ENCODE measurements around the gene DUS3L.

The DUS3L gene

DNA sequence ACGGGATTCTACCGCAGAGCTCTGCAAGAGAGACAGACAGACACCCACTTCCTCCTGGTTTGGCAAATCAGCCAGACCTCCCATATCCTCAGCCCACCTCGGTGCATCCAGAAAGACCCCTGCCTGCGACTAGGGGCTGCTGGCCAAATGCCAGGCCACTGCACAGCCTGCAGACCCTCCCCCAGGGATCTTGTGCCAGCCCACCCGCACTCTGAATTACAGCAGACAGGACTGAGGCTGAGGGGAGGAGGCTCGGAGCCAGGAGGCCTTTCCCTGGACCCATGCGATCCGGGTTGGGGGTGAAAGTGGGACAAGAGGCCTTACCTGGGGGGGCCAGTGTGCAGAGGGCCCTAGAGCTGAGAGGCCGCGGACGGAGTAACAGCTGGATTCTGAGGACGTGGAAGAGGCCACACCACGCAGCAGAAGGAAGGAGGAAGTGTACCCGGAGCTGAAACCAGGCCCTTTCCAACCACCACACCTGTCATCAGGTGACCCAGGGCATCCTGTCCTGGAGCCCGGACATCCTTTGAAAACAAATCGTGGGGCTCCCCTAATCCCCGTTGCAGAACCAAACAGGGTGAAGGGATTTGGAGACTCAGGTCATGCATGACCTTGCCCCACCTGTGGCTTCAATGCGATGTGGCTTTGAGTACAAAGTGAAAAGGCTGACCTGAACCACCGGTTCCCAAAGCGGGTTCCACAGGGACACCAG, 47.5 kb upstream of the DUS3L start (continued):
- TF ChIP-seq ZNF8 (CRISPR knock-in tag; IDR thresholded peaks at IDR 0.05) (no peak), RARB (CRISPR knock-in tag; IDR thresholded peaks at IDR 0.05) (no peak)
- TF ChIP-seq, protein P1, sequence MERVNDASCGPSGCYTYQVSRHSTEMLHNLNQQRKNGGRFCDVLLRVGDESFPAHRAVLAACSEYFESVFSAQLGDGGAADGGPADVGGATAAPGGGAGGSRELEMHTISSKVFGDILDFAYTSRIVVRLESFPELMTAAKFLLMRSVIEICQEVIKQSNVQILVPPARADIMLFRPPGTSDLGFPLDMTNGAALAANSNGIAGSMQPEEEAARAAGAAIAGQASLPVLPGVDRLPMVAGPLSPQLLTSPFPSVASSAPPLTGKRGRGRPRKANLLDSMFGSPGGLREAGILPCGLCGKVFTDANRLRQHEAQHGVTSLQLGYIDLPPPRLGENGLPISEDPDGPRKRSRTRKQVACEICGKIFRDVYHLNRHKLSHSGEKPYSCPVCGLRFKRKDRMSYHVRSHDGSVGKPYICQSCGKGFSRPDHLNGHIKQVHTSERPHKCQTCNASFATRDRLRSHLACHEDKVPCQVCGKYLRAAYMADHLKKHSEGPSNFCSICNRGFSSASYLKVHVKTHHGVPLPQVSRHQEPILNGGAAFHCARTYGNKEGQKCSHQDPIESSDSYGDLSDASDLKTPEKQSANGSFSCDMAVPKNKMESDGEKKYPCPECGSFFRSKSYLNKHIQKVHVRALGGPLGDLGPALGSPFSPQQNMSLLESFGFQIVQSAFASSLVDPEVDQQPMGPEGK (CRISPR knock-in tag; IDR thresholded peaks at IDR 0.05; ENCODE audit: borderline replicate concordance): no peak

DNA sequence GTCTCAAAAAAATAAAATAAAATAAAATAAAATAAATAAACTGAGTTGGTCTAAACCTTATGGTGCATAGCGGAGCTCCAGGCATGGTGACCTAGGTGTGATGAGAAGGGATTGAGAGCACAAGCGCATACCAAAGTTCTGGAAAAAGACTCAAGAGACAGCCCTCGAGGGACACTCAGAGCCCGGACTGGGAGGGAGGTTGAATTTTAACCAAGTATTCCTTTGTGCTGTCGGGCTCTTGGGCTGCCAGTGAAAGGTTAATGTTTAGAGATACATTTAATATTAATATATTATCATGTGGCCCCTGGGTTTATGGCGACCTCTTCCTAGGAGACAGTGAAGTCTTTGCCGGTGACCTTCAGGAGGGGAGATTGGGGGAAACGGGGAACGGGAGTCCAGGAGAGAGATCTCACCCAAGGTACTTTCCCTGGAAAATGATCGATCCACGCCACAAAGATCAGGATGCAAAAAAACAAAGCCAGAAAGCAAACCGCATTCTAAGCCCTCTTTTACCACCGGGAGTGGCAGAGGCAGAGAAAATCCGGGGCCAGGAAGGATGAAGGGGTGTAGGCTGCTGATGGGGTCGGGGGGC, 46.9 kb upstream of the DUS3L start:
- ATAC-seq: no peak
- TF ChIP-seq ESRRG (CRISPR knock-in tag; IDR thresholded peaks at IDR 0.05): no peak
- TF ChIP-seq, protein P2, sequence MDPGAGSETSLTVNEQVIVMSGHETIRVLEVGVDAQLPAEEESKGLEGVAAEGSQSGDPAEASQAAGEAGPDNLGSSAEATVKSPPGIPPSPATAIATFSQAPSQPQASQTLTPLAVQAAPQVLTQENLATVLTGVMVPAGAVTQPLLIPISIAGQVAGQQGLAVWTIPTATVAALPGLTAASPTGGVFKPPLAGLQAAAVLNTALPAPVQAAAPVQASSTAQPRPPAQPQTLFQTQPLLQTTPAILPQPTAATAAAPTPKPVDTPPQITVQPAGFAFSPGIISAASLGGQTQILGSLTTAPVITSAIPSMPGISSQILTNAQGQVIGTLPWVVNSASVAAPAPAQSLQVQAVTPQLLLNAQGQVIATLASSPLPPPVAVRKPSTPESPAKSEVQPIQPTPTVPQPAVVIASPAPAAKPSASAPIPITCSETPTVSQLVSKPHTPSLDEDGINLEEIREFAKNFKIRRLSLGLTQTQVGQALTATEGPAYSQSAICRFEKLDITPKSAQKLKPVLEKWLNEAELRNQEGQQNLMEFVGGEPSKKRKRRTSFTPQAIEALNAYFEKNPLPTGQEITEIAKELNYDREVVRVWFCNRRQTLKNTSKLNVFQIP (CRISPR knock-in tag; IDR thresholded peaks at IDR 0.05; ENCODE audit: borderline replicate concordance, low read depth): no peak
- TF ChIP-seq ZFP30 (CRISPR knock-in tag; IDR thresholded peaks at IDR 0.05): no peak
- TF ChIP-seq PPARA (CRISPR knock-in tag; IDR thresholded peaks at IDR 0.05; ENCODE audit: borderline replicate concordance): no peak
- no peak for TF ChIP-seq OSR1 (CRISPR knock-in tag; IDR thresholded peaks at IDR 0.05)
- no peak for TF ChIP-seq TOX (CRISPR knock-in tag; IDR thresholded peaks at IDR 0.05; ENCODE audit: borderline replicate concordance)
- TF ChIP-seq SNAI2 (CRISPR knock-in tag; IDR thresholded peaks at IDR 0.05): no peak
- TF ChIP-seq, protein P3, sequence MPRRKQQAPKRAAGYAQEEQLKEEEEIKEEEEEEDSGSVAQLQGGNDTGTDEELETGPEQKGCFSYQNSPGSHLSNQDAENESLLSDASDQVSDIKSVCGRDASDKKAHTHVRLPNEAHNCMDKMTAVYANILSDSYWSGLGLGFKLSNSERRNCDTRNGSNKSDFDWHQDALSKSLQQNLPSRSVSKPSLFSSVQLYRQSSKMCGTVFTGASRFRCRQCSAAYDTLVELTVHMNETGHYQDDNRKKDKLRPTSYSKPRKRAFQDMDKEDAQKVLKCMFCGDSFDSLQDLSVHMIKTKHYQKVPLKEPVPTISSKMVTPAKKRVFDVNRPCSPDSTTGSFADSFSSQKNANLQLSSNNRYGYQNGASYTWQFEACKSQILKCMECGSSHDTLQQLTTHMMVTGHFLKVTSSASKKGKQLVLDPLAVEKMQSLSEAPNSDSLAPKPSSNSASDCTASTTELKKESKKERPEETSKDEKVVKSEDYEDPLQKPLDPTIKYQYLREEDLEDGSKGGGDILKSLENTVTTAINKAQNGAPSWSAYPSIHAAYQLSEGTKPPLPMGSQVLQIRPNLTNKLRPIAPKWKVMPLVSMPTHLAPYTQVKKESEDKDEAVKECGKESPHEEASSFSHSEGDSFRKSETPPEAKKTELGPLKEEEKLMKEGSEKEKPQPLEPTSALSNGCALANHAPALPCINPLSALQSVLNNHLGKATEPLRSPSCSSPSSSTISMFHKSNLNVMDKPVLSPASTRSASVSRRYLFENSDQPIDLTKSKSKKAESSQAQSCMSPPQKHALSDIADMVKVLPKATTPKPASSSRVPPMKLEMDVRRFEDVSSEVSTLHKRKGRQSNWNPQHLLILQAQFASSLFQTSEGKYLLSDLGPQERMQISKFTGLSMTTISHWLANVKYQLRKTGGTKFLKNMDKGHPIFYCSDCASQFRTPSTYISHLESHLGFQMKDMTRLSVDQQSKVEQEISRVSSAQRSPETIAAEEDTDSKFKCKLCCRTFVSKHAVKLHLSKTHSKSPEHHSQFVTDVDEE (CRISPR knock-in tag; IDR thresholded peaks at IDR 0.05): no peak
- TF ChIP-seq CSDC2 (CRISPR knock-in tag; IDR thresholded peaks at IDR 0.05): no peak
- no peak for TF ChIP-seq ZNF70 (CRISPR knock-in tag; IDR thresholded peaks at IDR 0.05)
- TF ChIP-seq ZC3H10 (CRISPR knock-in tag; IDR thresholded peaks at IDR 0.05): no peak
- no peak for TF ChIP-seq GLIS3 (CRISPR knock-in tag; IDR thresholded peaks at IDR 0.05)
- no peak for TF ChIP-seq ARNTL (CRISPR knock-in tag; IDR thresholded peaks at IDR 0.05; ENCODE audit: borderline replicate concordance, low read depth)
- no peak for TF ChIP-seq TCF4 (CRISPR knock-in tag; IDR thresholded peaks at IDR 0.05; ENCODE audit: borderline replicate concordance)

DNA sequence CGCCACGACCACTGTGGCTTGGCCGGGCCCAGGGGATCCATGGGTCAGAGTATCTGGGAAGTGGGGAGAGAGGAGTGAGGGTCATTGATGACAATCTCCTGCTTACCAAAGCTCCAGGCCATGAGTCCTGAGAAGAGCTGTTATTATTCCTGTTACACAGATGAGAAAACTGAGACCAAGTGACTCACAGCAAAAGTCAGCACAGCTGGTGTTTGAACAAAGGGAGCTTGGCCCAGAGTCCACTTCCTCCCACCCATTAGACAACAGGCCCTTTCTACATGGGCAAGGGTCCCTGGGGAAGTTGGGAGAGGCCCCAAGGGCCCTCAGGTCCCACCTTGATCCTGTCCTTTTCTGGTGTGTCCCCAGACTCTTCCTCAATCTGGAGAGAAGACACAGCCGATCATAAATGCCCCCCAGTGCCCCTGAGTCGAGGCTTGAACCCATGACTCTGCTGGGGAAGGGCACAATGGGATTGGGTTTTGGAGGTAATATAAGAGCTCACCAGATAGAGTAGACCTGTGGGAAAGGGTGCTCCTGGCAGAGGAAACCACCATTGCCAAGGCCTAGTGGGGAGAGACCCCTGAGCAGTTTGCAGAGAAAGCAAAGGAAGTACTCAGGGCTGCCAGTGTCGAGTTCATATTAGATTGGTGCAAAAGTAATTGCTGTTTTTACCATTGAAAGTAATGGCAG, 41.7 kb upstream of the DUS3L start:
- ATAC-seq: no peak
- TF ChIP-seq ZFP3 (CRISPR knock-in tag; IDR thresholded peaks at IDR 0.05) (peak; percentile 96), ARNTL (CRISPR knock-in tag; IDR thresholded peaks at IDR 0.05; ENCODE audit: borderline replicate concordance, low read depth) (no peak)

DNA sequence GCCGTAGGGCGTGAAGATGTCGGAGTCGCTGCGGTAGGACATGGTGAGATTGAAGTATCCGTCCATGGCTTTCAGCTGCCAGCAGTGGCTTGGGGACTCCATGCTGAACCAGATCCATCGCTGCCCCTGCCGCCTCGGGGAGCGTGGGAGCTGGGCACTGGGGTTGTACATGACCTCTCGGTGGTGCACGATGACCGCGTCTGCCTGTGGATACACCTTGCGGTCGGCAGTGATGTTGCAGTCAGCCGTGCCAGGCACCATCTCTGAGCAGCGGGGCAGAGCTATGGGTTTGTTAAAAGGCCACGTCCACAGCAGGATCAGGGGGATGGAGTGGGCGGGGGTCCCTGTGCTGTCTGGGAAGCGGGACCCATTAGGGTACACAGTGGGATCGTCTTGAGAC, 41.1 kb upstream of the DUS3L start:
- ATAC-seq: no peak
- TF ChIP-seq, protein P1 (CRISPR knock-in tag; IDR thresholded peaks at IDR 0.05; ENCODE audit: borderline replicate concordance): no peak
- TF ChIP-seq ESRRG (CRISPR knock-in tag; IDR thresholded peaks at IDR 0.05) (no peak), ZC3H10 (CRISPR knock-in tag; IDR thresholded peaks at IDR 0.05) (no peak), RARB (CRISPR knock-in tag; IDR thresholded peaks at IDR 0.05) (no peak), OSR1 (CRISPR knock-in tag; IDR thresholded peaks at IDR 0.05) (no peak), ZNF8 (CRISPR knock-in tag; IDR thresholded peaks at IDR 0.05) (no peak), SNAI2 (CRISPR knock-in tag; IDR thresholded peaks at IDR 0.05) (no peak), CSDC2 (CRISPR knock-in tag; IDR thresholded peaks at IDR 0.05) (no peak), BACH2 (CRISPR knock-in tag; IDR thresholded peaks at IDR 0.05; ENCODE audit: borderline replicate concordance) (no peak), ARNTL (CRISPR knock-in tag; IDR thresholded peaks at IDR 0.05; ENCODE audit: borderline replicate concordance, low read depth) (no peak)
- TF ChIP-seq, protein P3 (CRISPR knock-in tag; IDR thresholded peaks at IDR 0.05): no peak
- TF ChIP-seq, protein P4, sequence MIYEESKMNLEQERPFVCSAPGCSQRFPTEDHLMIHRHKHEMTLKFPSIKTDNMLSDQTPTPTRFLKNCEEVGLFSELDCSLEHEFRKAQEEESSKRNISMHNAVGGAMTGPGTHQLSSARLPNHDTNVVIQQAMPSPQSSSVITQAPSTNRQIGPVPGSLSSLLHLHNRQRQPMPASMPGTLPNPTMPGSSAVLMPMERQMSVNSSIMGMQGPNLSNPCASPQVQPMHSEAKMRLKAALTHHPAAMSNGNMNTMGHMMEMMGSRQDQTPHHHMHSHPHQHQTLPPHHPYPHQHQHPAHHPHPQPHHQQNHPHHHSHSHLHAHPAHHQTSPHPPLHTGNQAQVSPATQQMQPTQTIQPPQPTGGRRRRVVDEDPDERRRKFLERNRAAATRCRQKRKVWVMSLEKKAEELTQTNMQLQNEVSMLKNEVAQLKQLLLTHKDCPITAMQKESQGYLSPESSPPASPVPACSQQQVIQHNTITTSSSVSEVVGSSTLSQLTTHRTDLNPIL (CRISPR knock-in tag; IDR thresholded peaks at IDR 0.05; ENCODE audit: low read depth): no peak
